GM18517 (cell line): Measurements from ENCODE around the gene CASKIN1.

Source experiments
- ATAC-seq: cut with Tn5 transposase; IDR thresholded peaks from one replicate; pipeline ENCODE4 v1.9.1; 2021; ENCODE audit warnings: mild to moderate bottlenecking, moderate library complexity; ENCODE audit not compliant: unreplicated experiment

CASKIN1 gene

DNA sequence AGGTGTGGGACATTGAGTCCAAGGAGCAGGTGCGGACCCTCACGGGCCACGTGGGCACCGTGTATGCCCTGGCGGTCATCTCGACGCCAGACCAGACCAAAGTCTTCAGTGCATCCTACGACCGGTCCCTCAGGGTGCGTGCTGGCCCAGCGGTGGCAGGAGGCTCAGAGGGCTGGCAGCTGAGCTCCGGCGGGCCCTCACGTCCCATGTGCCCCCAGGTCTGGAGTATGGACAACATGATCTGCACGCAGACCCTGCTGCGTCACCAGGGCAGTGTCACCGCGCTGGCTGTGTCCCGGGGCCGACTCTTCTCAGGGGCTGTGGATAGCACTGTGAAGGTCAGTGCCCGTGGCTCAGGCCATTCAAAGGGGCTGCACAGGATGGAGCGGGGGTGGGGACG lies 20.4 kb downstream of the CASKIN1 start:
- no peak for ATAC-seq

DNA sequence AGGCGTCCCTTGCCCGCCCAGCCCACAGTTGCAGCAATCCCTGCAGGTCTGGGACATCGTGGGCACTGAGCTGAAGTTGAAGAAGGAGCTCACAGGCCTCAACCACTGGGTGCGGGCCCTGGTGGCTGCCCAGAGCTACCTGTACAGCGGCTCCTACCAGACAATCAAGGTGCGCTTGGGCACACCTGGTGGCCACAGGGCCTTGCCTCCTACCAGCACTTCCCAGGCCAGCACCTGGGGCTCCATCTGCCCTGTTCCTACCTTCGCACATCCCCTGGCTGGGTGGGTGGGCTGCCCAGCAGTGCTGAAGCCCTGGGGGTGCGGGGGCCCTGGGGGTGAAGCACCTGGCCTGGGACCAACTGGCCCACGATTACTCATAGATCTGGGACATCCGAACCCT lies 21.0 kb downstream of the CASKIN1 start:
- no peak for ATAC-seq

- no peak for ATAC-seq
Observed at GRCh38 chr16:2174396-2175131, 21.8 kb downstream of the CASKIN1 start.

DNA sequence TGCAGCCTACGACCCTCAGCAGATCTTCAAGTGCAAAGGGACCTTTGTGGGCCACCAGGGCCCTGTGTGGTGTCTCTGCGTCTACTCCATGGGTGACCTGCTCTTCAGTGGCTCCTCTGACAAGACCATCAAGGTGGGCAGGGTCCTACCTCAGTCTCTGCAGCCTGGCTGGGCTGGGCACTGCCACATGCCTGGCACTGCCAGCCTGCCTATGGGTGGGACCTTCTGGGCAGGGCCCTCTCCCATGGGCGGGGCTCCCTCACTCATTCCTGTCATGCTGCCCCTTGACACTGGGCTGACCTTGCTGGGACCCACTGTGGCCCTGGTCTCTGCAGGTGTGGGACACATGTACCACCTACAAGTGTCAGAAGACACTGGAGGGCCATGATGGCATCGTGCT lies 22.5 kb downstream of the CASKIN1 start:
- no peak for ATAC-seq

DNA sequence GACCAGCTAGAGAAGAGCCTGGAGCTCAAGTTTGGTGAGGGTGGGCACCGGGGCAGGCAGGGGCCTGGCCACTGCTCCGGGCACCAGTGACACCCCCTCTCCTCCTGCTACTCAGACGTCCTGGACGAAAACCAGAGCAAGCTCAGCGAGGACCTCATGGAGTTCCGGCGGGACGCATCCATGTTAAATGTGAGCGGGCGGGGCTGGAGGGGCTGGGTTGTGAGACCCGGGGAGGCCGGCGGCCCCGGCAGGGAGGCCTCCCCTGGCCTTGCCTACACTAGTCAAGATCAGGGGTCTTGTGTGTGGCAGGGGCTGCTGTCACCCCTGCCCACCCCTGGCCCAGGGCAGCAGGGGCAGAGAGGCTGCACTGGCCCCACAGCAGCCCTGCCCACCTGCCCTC lies 23.0 kb downstream of the CASKIN1 start:
- ATAC-seq: no peak

DNA sequence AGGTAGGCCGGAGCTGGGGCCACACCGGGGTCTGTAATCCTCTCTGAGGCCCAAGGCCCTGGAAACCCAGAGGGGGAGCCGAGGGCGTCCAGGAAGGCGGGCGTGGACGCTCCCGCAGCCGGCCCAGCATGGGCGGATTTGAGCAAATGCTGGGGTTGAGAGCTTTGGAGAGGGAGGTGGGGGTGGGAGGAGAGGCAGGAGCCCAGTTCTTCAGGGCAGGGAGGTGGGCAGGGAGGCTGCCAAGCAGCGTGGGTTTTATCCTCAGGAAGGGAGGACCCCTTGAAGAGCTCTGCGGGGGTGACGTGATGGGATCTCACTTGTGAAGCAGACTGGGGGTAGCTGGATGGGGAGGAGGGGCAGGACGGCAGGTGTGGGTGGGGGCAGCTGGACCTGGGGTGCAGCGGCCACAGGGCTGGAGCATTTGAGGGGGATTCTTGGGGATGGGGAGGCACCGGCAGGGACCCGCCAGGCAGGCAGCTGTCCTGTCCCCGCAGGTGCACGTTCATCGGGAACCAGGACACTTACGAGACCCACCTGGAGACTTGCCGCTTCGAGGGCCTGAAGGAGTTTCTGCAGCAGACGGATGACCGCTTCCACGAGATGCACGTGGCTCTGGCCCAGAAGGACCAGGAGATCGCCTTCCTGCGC lies 23.6 kb downstream of the CASKIN1 start:
- ATAC-seq: no peak

DNA sequence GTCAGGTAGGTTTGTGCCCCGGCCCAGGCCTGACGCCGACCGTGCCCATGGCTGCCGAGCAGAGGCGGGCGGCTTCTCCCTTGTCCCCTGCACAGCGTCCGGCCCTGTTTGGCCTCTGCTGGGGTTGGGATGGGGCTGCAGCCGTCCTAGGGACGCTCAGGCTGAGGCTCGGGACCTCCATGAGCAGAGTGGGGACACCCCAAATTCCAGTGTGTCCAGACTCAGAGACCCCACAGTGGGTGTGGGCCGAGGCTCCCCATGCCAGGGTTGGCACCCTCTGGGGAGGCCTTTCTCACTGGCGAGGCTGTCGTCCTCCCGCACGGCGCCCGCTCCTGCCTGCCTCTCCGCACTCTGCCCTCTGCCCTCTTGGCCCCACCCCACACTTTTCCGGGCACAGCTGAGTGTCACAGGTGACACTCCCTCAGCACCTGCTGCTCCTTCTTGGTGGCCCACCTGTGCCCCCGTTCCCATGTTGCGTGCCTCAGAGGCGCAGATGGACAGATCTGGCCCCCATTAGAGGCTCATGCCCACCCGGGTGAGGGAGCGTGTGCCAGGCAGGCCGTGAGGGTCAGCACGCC lies 24.7 kb downstream of the CASKIN1 start:
- ATAC-seq: no peak

DNA sequence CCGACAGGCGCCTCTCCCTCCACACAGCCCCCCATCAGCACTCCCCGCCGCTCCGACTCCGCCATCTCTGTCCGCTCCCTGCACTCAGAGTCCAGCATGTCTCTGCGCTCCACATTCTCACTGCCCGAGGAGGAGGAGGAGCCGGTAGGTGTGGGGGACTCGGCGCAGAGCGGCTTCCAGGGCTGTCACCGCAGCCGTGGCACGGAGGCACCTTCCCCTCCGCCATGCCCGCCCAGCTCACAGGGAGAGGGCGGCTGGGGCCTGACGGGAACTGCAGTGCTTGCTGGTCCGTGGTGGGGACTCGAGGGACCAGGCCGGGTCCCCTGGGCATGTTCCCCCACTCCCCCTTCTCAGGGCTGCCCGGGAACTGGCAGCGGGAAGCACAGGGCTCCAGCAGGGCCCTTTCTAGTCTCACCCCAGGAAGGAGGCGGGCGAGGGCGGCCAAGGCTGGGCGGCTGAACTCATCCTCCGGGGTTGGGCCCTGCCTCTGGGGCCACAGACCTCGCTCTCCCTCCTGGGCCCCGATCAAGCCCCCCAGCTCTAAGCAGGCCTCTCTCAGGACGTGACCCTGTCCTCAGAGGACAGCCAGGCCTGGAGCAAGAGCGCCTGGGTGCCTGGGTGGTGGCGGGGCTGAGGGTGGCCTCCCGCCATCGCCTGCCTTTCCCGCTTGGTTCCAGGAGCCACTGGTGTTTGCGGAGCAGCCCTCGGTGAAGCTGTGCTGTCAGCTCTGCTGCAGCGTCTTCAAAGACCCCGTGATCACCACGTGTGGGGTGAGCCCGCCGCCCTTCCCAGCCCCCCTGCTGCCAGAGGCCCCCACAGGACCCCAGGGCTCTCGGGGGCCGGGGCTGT lies 25.6 kb downstream of the CASKIN1 start:
- ATAC-seq: no peak

- ATAC-seq: no peak
Observed at GRCh38 chr16:2170080-2170479, 26.3 kb downstream of the CASKIN1 start.

- no peak for ATAC-seq
Observed at GRCh38 chr16:2167068-2167638, 29.3 kb downstream of the CASKIN1 start.

GRCh38 chr16:2166263-2167067 lies 29.9 kb downstream of the CASKIN1 start:
- ATAC-seq: no peak

GRCh38 chr16:2165861-2166260 lies 30.5 kb downstream of the CASKIN1 start:
- ATAC-seq: no peak

DNA sequence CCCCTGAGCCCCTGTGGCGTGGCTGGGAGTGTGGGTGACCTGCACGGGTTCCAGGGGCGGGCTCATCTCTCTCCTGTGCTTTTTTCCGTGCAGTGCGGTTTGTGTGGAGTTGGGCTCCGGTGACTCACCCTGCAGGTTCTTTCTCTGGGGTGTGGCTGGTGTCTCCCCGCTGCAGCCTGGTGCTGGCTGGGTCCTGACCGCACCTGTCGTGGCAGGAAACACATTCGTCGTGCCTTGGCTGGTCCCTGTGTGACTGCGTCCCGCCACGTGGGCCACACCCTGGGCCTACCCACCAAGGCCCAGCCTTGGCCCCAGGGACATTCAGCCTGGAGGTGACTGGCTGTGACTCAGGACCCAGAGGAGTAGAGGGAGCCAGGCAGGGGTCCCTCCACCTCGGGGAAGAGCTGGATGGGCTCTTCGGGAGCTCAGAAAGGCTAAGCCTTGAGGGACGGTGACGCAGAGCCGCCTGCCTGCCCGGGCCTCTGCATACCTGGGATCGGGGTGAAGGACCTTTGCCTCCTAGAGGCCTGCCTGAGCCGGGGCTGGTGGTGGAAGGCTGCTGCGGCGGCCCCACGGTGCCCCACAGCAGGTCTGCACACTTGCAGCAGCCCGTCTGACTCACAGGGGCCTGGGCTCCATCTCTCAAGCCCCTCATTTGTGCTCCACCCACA lies 33.1 kb downstream of the CASKIN1 start:
- no peak for ATAC-seq

DNA sequence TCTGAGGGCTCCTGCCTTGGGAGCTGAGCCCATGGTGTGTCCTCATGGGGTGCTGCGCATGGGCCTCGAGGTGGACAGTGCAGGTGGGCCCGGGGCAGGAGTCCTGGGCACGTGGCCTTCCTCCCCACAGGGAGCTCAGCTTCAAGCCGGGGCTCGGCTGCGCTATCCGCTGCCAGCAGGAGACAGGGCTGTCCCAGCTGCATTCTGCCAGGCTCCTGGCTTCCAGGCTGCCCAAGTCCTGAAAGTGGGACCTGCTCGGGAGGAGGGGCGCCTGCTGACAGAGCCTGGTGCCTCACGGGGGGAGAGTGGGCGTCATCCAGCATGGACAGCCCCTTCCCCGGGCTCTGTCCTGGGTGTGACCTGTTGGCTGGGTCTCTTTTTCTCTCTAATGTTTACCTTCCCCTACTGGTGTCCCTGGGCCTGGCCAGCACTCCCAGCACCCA lies 33.7 kb downstream of the CASKIN1 start:
- no peak for ATAC-seq

- no peak for ATAC-seq
Observed at GRCh38 chr16:2161911-2162310, 34.5 kb downstream of the CASKIN1 start.

- ATAC-seq: no peak
Observed at GRCh38 chr16:2160915-2161551, 35.4 kb downstream of the CASKIN1 start.

GRCh38 chr16:2159175-2159838 lies 37.1 kb downstream of the CASKIN1 start:
- no peak for ATAC-seq

- ATAC-seq: no peak
Observed at GRCh38 chr16:2158262-2158638, 38.2 kb downstream of the CASKIN1 start.
